Activated CD4-positive, alpha-beta T cell treated with anti-CD3 and anti-CD28 coated beads, Interleukin-2, Interleukin-4, amounts not matched to agents 100 ng/mL and 50 ng/mL, durations not matched to agents 16 hours and 8 hours (primary cell): ENCODE data around the gene TRMT1.

Source experiments
- DNase-seq: peaks from one replicate; pipeline ENCODE4 v3.0.0-alpha.2; 2020; ENCODE audit warnings: low spot score

Gene TRMT1

GRCh38 chr19:13070425-13071140 lies 46.0 kb downstream of the TRMT1 start:
- no peak for DNase-seq

GRCh38 chr19:13069415-13070359 lies 46.9 kb downstream of the TRMT1 start:
- no peak for DNase-seq

- DNase-seq = no peak
These were observed 48.3 kb downstream of the TRMT1 start for GRCh38 chr19:13068085-13068846.

GRCh38 chr19:13066933-13067807 lies 49.4 kb downstream of the TRMT1 start:
- no peak for DNase-seq

DNA sequence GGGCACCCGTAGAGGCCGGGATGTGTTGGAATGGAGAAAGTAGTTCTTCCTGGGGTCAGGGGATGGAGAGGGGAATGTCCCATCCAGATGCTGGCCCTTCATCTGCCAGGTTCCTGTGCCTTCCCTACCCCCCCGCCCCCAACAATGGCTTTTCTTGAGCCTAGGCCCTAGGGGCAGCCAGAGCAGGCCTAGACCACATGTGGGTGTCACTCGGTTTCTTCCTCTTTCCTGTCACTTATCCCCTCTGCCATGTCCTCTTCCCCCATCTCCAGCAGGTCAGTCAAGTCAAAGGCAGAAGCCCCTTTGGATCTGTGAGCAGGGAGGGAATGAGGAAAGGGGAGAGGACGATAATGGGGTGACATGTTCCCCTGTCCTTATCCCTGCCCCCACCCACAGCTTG lies 50.3 kb downstream of the TRMT1 start:
- no peak for DNase-seq

- no peak for DNase-seq
These were observed 52.4 kb downstream of the TRMT1 start for GRCh38 chr19:13064092-13064489.

DNA sequence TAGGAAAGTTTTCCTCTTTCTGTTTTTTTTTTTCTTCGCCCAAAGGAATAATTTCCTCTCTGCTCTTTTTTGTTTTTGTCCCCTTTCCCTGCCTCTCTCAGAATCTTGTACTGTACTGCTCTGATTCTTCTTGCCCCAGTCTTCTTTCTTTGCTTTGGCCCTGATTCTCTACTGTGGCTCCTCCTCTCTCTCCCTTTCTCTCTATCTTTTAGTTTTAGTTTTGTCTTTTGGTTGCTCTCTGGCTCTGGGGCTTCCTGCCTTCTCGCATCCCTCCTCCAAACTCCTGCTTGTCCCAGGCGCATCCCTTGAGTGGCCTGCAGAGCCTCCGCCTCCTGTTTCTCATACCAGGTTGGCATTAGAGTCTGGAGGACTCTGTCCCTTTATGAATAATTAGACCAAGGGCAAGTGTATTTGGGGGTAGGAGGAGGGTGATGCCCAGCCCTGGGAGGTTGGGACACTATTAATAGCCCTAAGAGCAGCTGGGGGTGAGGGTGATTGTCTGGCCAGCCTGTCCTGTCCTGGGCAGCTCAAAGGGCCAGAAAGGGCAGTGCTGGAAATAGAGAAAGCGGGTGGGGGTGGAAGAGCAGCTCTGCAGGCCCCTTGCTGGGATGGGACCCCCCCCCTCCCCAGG lies 53.0 kb downstream of the TRMT1 start:
- DNase-seq = no peak

- no peak for DNase-seq
These were observed 54.2 kb downstream of the TRMT1 start for GRCh38 chr19:13062317-13062716.

DNA sequence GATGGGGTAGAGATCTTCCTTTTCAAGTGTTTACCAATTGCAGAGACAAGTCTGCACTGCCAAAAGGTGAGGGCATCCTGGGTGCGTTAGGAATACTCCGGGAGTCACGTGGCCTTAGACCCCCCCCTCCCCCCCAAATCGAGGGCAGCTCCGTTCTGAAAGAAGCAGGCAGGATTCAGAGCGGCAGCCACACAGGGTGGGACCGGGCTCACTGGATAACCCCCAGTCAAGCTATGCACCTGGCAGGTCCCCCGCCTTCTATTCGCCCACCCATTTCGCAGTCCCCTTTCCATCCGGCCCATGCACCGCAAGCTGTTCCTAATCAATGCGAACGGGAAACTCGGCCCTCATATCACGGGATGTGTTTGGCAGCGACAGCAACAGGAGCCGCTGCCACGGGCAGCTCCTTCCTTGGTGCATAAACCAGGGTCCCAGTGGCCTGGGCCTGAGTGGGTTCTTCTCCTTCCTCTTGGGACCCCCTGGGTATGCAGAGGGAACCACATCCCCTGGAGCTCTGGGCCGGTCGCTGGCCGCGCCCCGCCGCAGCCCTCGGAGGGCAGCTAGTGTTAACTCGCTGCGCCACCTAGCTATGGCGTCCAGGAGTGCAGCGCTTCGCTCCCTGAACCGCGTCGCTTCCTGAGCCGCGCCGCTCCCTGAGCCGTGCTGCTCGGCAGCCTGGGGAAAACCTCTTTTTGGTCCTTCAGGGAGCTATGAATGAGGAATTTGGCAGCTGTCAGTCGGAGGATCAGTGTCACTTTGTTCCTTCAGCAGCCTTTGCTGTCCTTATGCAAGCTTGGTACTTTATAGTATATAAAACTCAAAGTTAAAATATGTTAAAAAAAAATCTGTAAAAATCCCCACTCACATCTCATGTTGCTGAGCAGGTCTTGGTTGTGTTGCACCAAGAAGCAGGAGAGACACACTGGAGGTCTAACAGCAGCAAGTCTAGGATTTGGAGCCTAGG lies 55.3 kb downstream of the TRMT1 start:
- peak; percentile 75 for DNase-seq

GRCh38 chr19:13060233-13060963 lies 56.1 kb downstream of the TRMT1 start:
- DNase-seq = no peak

GRCh38 chr19:13058951-13059660 lies 57.4 kb downstream of the TRMT1 start:
- DNase-seq = no peak

DNA sequence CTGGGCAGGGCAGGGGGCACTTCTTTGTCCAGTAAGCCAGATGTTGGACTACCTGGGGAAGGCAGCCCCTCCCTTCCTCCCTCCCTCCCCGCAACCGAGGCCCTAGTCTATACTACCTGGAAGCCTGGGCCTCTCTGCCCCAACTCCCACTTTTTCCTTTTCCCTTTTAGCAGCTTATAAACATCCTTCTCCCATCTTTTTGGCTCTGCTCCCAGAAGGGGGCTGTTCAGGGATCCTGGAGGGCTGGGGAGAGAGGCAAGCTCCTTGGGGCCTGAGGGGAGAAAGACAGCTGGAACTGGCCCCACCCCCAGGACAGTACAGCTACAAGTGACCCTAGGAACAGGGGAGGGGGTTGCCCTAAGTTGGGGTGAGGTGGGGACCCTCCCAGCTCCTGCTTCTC lies 58.8 kb downstream of the TRMT1 start:
- DNase-seq = no peak

DNA sequence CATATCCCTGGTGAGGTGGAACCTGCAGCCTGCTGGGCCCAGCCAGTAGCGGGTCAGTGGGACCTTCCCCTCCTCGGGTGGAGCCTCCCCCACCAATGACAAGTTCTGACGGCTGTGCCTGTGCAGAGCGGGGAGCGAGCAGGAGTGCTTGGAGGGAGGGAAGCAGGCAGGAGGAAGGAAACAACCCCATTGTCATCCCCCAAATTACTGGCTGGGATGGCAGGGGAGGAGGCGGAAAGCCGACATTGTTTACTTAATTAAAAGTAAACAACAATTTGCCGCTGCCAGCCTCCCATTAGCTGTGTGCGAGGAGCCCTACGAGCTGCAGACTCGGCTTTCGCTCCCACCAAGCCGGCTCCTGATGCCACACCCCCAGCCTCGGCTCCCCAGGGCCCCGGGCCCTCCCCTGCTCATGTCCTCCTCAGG lies 59.4 kb downstream of the TRMT1 start:
- no peak for DNase-seq

DNA sequence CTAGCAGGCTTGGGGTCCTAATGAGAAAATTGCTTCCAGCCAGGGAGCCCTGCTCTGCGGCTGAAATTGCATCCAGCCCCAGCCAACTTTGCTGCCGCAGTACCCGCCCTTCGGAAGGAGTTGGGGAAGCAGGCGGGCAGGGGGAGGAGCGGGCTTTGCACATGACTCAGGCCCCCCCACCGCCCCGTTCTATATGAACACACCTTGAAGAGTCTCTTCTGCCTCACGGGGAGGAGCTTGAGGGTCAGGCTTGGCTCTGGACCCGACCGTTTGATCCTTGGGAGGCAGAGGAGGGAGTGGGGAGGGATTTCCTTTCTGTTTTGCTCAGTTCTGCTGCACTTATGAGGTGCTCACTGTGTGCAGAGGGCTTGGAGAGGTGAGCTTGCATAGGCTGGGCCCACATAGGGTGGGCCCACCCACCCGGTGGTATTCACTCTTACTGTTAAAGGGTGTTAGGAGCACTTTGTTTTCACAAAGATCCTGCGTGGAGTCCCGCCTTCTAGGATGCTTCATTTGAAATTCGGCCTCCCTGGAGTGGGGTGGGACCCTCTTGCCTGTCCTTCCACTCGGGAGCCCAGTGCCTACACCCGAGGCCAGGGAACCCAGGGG lies 60.4 kb downstream of the TRMT1 start:
- no peak for DNase-seq

- DNase-seq = no peak
These were observed 61.1 kb downstream of the TRMT1 start for GRCh38 chr19:13055213-13056051.
